Type B pancreatic cell (in vitro differentiated cells): Measurements from ENCODE around the gene PLA2G2D. TPM values are rescaled to one million over a fixed set of nuclear protein-coding genes. Genes with fewer than 3 reads are reported as not detected.

Source experiments
- DNase-seq: peaks from one replicate; pipeline ENCODE4 v3.0.0; 2021; ENCODE audit warnings: mixed read lengths; ENCODE audit not compliant: unreplicated experiment; ENCODE audit errors: extremely low spot score
- H3K27ac Mint-ChIP-seq: 2 replicates; pipeline ENCODE4 v1.8.0; 2021; ENCODE audit warnings: mild to moderate bottlenecking, mixed read lengths
- H3K27me3 Mint-ChIP-seq: 2 replicates; pipeline ENCODE4 v1.8.0; 2021; ENCODE audit warnings: mixed read lengths
- H3K36me3 Mint-ChIP-seq: 2 replicates; pipeline ENCODE4 v1.8.0; 2021; ENCODE audit warnings: mixed read lengths
- H3K4me1 Mint-ChIP-seq: one replicate; pipeline ENCODE4 v1.8.0; 2021; ENCODE audit warnings: mixed read lengths; ENCODE audit not compliant: unreplicated experiment
- H3K4me3 Mint-ChIP-seq: 2 replicates; pipeline ENCODE4 v1.8.0; 2021; ENCODE audit warnings: mild to moderate bottlenecking, mixed read lengths
- H3K9me3 Mint-ChIP-seq: 2 replicates; pipeline ENCODE4 v1.8.0; 2021; ENCODE audit warnings: mixed read lengths
- total RNA-seq: library from RNA; stranded (reverse); gene quantifications from 2 replicates; pipeline ENCODE4 v1.2.1, GENCODE V29; 2021; ENCODE audit warnings: low replicate concordance
- TF ChIP-seq, protein P1 (sequence below): fragments of 200-600 bp; sonication (generic); conservative IDR thresholded peaks from 2 replicates; pipeline ENCODE4 v1.5.0; 2021; ENCODE audit warnings: antibody characterized with exemption, mild to moderate bottlenecking

The PLA2G2D gene
- total RNA-seq, 1 donor from 2014 or later = not detected

DNA sequence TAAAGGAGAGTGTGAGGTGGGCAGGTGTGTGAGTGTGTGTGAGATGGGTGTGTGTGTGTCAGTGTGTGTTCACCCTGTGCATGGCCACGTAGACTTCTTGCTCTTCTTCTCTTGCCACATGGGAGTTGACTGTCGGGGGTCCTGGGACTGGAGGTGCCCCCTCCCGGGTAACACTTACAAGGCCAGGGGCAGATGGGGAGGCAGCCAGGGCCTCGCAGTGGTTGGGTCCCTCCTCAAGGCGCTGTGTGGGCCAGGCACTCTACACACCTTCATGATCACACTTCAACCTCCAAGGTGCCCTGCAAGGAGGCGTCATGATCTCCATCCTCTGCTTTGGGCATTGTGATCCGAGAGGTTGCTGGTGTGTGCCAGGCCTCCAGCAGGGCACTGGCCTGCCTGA lies 22.1 kb upstream of the PLA2G2D start:
- peaks cover 9% of the 10 kb centered on the region for H3K27me3 Mint-ChIP-seq
- no peak overlapping the region for H3K27ac Mint-ChIP-seq
- no peaks in the 10 kb centered on the region for H3K9me3 Mint-ChIP-seq
- no peak for DNase-seq
- H3K4me1 Mint-ChIP-seq = no peaks in the 10 kb centered on the region
- TF ChIP-seq, protein P1, sequence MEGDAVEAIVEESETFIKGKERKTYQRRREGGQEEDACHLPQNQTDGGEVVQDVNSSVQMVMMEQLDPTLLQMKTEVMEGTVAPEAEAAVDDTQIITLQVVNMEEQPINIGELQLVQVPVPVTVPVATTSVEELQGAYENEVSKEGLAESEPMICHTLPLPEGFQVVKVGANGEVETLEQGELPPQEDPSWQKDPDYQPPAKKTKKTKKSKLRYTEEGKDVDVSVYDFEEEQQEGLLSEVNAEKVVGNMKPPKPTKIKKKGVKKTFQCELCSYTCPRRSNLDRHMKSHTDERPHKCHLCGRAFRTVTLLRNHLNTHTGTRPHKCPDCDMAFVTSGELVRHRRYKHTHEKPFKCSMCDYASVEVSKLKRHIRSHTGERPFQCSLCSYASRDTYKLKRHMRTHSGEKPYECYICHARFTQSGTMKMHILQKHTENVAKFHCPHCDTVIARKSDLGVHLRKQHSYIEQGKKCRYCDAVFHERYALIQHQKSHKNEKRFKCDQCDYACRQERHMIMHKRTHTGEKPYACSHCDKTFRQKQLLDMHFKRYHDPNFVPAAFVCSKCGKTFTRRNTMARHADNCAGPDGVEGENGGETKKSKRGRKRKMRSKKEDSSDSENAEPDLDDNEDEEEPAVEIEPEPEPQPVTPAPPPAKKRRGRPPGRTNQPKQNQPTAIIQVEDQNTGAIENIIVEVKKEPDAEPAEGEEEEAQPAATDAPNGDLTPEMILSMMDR = no peak
- H3K4me3 Mint-ChIP-seq = no peak overlapping the region
- H3K36me3 Mint-ChIP-seq = no peaks in the 10 kb centered on the region

DNA sequence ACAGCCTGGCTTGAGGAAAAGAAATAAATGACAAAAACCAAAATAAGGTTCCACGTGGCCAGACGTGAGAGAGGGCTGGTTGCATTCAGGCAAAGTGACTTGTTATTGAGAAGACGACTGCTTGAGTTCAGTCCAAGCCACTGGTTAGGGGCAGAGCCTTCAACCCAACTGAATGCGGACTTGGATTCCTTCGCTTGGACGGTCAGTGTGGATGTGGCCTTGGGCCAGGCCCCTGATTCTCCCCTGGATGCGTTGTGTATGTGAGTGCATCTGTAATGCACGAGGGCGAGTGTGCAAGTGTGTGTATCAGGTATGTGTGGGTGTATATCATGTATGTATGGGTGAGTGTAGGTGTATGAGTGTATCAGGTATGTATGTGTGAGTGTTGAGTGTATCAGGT lies 21.7 kb upstream of the PLA2G2D start:
- no peak overlapping the region for H3K4me3 Mint-ChIP-seq
- peaks cover 9% of the 10 kb centered on the region for H3K27me3 Mint-ChIP-seq
- TF ChIP-seq, protein P1 = no peak
- no peak for DNase-seq
- H3K9me3 Mint-ChIP-seq = no peaks in the 10 kb centered on the region
- no peaks in the 10 kb centered on the region for H3K4me1 Mint-ChIP-seq
- no peaks in the 10 kb centered on the region for H3K36me3 Mint-ChIP-seq
- H3K27ac Mint-ChIP-seq = no peak overlapping the region

DNA sequence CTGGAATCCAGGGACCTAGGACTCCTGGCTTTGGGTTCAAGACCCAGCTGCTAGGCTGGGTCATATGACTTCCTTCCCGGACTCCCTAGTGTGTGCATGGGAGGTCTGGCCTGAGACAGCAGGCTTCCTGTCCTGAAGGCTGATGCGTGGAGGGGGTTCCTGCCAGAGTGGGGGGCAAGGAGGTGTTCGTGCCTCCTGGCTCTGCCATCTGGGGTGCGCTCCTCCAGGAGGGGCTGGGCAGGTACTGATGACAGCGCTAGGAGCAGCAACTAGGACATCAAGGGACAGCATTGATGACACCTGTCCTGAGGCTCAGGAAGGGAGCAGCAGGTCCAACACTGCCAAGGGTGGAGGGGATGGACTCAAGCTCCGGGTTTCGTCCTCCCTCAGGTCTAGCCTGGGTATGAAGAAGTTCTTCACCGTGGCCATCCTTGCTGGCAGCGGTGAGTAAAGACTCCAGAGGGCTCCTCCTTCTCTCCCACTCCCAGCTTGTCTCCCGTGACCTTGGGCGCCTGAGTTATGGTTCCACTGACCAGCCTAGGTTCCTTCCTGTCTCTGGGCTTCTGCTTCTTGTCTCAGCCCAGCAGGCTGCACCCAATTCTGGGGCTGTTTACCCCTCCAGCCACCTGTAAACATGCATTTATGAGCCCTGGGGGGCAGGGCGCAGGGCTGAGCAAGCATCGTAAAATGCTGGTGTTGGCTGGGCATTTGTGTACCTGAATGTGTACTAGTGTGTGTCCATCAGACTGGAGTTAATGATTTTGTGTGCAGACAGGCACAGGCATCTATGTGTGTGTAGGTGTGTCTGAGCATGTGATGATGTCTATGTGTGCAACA lies 20.7 kb upstream of the PLA2G2D start:
- TF ChIP-seq, protein P1 = no peak
- Mint-ChIP-seq H3K9me3 (no peaks in the 10 kb centered on the region), H3K27ac (no peak overlapping the region), H3K4me1 (no peaks in the 10 kb centered on the region), H3K4me3 (no peak overlapping the region), H3K36me3 (no peaks in the 10 kb centered on the region), H3K27me3 (peaks cover 9% of the 10 kb centered on the region)
- no peak for DNase-seq

DNA sequence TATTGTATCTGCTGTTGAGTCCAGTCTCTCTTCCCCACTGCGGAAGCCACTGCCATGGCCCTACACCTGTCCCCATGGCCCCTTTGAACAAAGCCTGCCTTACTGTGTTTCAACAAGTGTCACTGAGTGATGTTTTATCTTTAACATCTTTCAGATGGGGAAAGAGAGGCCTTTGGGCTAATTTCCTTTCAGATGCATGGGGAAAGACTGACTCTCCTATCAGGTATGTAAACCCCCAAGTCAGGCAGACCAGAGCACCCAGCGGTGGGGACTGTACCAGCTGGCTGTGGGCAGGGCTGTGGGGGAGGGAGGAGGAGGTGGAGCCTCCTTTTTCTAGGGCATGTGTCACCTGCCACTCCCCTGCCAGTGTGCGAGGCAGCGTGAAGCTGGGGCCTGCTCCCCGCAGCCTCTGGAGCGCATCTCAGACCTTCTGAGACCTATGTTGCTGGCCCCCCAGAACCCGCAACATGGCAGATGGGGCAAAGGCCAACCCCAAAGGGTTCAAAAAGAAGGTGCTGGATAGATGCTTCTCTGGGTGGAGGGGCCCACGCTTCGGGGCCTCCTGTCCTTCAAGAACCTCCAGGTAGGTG lies 19.7 kb upstream of the PLA2G2D start, which contains the start of gene PLA2G2F:
TSS of gene PLA2G2F (plus strand) at position 363 of the 590 bp plus-strand sequence. CDS start at position 468, 105 bp downstream.
- H3K27me3 Mint-ChIP-seq = peaks cover 9% of the 10 kb centered on the region
- TF ChIP-seq, protein P1 = no peak
- no peak for DNase-seq
- H3K4me1 Mint-ChIP-seq = no peaks in the 10 kb centered on the region
- no peak within 1 kb of the TSS for H3K4me3 Mint-ChIP-seq
- no peaks in the 10 kb centered on the region for H3K9me3 Mint-ChIP-seq
- no peak within 1 kb of the TSS for H3K27ac Mint-ChIP-seq
- no peaks in the 10 kb centered on the region for H3K36me3 Mint-ChIP-seq

DNA sequence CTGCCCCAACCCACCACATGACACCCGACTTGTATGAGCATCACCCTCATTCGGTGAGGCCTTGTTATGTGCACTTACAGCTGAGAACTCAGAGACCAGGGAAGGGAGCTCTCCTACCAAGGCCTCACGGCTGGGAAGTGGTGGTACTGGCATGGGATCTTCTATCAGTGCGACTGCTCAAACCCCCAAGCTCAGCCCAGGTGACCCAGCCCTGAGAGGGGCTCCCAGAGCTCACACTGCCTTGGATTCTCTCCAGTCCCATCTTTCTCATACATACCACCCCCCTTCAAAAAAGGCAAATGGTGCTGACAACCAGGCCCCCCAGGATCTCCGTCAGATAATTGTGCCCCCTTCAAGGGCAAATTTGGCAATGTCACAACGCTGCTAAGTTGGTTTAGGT lies 19.0 kb upstream of the PLA2G2D start:
- peaks cover 9% of the 10 kb centered on the region for H3K27me3 Mint-ChIP-seq
- no peaks in the 10 kb centered on the region for H3K4me1 Mint-ChIP-seq
- no peak for DNase-seq
- H3K27ac Mint-ChIP-seq = no peak overlapping the region
- TF ChIP-seq, protein P1 = no peak
- H3K4me3 Mint-ChIP-seq = no peak overlapping the region
- no peaks in the 10 kb centered on the region for H3K9me3 Mint-ChIP-seq
- no peaks in the 10 kb centered on the region for H3K36me3 Mint-ChIP-seq
